Hematopoietic multipotent progenitor cell (in vitro differentiated cells): ENCODE data around the gene TRPV3. TPM values are rescaled to one million over a fixed set of nuclear protein-coding genes. Genes with fewer than 3 reads are reported as not detected.
"Not testable (repeated sequence)": the region's sequence is repeated elsewhere in the genome, so short reads cannot be mapped to it uniquely, and the experiment has no call there.

Experiments
- DNase-seq, 3 donors: peaks; one replicate each; pipeline ENCODE4 v3.0.0-alpha.2; 2011 to 2015; ENCODE audit warnings: low read depth in 2 of 3, low spot score in 2 of 3
- total RNA-seq: library from RNA; depleted of rRNA; stranded (reverse); fragments of >200 nt; gene quantifications from one replicate; pipeline ENCODE4 v1.2.3, GENCODE V29; 2012

Gene TRPV3
- total RNA-seq, 1 donor, result under 0.01 TPM

DNA sequence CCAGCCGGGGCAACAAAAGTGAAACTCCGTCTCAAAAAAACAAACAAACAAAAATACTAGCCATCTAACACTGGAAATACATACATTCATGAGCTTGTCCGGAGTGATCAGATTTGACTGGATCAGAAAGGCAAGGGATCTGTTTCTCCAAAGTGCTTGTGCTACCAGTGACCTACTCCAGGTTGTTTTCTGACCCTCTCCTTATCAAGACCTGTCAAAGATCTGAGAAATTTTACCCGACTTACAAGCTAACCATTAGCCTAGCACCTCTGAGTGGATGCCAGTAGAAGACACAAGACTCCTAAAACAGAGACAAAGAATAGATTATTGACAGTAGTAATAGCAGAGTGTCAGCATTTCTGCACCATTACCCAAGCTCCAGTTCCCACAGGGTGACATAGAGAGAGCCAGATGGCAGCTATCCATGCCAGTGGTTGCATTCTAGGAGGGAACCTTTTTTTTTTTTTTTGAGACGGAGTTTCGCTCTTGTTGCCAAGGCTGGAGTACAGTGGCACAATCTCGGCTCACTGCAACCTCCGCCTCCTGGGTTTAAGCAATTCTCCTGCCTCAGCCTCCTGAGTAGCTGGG lies 72.0 kb downstream of the TRPV3 start:
- no peak for DNase-seq

- DNase-seq, result no peak
Observed at GRCh38 chr17:3482852-3483251, 74.8 kb downstream of the TRPV3 start.

DNA sequence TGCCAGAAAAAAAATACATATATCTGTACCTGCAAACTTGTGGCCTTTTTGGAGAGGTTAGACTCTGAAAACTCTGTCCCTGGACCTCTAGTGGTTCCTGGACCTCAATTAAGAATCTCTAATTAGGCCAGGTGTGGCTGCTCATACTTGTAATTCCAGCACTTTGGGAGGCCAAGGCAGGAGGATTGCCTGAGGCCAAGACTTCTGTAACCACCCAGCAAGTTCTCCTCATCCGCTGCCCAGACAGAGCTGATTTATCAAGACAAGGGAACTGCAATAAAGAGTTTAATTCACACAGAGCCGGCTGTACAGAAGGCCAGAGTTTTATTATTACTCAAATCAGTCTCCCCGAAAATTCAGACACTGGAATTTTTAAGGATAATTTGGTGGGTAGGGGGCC lies 77.6 kb downstream of the TRPV3 start:
- DNase-seq, result no peak

- DNase-seq, result no peak
Observed at GRCh38 chr17:3475812-3476610, 81.6 kb downstream of the TRPV3 start, which contains the start of gene ASPA. Gene ASPA (plus strand): TSS chr17:3475997. CDS start chr17:3476160, 163 bp downstream.

- DNase-seq, result no peak
Observed at GRCh38 chr17:3475251-3475685, 82.3 kb downstream of the TRPV3 start.

DNA sequence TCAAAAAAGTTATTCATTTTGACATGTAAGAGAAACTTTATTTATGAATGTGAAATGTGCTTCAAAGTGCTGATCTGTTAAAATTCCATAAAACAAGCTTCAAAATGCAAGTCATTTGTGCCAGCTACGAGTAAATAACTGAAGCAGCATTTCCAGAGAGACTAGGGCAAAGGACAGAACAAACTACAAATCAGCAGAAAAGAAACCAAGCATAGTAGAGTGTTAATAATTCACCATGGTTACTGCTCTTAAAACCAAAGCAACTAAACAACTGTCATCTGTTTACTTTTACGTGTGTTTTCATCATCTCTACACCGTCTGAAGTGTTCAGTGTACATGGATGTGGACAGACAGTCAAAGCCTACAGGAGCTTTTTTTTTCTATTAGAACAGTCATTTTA lies 83.4 kb downstream of the TRPV3 start:
- DNase-seq, result peak in 1 of 3 donors; percentile 2

- no peak for DNase-seq
Observed at GRCh38 chr17:3472137-3472536, 85.5 kb downstream of the TRPV3 start.

DNA sequence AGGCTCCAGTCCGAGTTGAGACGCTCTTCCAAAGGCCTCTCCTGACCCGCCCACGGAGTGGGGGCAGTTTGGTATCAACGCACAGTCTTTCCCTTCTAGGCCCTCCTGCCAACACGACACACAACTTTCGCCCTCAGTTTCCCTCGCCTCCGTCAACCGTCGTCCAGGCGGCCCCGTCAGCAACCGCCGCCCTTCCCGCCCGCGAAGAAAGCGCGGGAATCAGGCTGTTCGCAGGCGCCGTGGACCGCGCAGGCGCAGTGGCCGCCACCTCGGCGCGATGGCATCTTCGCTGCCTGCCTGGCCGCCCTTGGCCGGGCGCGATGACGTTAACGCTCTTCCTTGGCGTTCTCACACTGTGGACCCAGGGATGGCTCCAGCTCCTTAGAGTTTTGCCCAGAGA lies 86.0 kb downstream of the TRPV3 start, which contains the start of gene SPATA22:
Gene SPATA22, minus strand, starts transcription at position 221 of the 400 bp plus-strand sequence. CDS start 2,494 bp downstream, outside the sequence.
- no peak for DNase-seq

DNA sequence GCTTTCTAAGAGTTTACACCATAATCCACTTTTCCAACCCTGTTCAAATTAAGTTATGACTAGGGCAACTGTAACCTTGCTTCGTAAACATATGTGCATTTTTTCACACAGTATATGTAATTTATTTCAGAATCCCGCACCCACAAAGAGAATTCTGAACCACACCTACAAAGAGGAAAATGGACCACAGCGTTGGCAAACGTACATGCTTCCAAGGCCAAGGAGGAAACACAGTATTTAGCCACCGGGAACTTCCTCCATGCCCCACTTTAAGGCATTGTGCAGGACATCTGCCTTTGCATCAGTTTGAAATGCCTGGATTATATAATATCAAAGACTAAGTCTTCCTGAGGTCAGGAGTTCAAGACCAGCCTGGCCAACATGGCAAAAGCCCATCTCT lies 88.1 kb downstream of the TRPV3 start:
- no peak for DNase-seq

- not testable (repeated sequence) for DNase-seq
Observed at GRCh38 chr17:3466355-3466754, 91.3 kb downstream of the TRPV3 start.

Other genes with a start within 250 kb of the TRPV3 start
- 12.7 TPM for gene OR3A2, start 171.5 kb downstream of the TRPV3 start, total RNA-seq
- gene OR1E1, start 159.4 kb downstream of the TRPV3 start, total RNA-seq, result not detected
- under 0.01 TPM for gene OR3A3, start 146.4 kb downstream of the TRPV3 start, total RNA-seq
- gene OR1E2, start 124.0 kb downstream of the TRPV3 start, total RNA-seq, result not detected
- 0.27 TPM for gene SPATA22, start 86.0 kb downstream of the TRPV3 start, total RNA-seq
- not detected for gene ASPA, start 81.8 kb downstream of the TRPV3 start, total RNA-seq
- gene TRPV1, start 51.6 kb upstream of the TRPV3 start, total RNA-seq, result 3.8 TPM
- gene SHPK, start 78.4 kb upstream of the TRPV3 start, total RNA-seq, result 16.4 TPM
- gene CTNS, start 78.9 kb upstream of the TRPV3 start, total RNA-seq, result 19.1 TPM
- gene TAX1BP3, start 110.8 kb upstream of the TRPV3 start, total RNA-seq, result 26.4 TPM
- 27.5 TPM for gene EMC6, start 111.0 kb upstream of the TRPV3 start, total RNA-seq
- gene P2RX5, start 138.3 kb upstream of the TRPV3 start, total RNA-seq, result 31.5 TPM
- gene HASPIN, start 166.1 kb upstream of the TRPV3 start, total RNA-seq, result 1.9 TPM
- 10.5 TPM for gene ITGAE, start 243.4 kb upstream of the TRPV3 start, total RNA-seq